Activated B cell treated with CpG ODN at 0.5 μM for 24 hours (primary cell): ENCODE data around the gene FAM98C. TPM values are rescaled to one million over a fixed set of nuclear protein-coding genes. Genes with fewer than 3 reads are reported as not detected.
"Not testable (repeated sequence)": the region's sequence is repeated elsewhere in the genome, so short reads cannot be mapped to it uniquely, and the experiment has no call there.

Experiments
- ATAC-seq: fragments of 200-7000 bp; cut with Tn5 transposase; one replicate; pipeline ENCODE4 v1.10.0; 2021; ENCODE audit warnings: low read depth, mild to moderate bottlenecking, moderate library complexity
- CTCF ChIA-PET: fragments of 350-600 bp; sonication (Branson Sonifier 250); formaldehyde crosslinking; loops from one replicate; lab custom pipeline; 2021; ENCODE audit warnings: antibody characterized with exemption; lab: Charles Lee
- POLR2A ChIA-PET: fragments of 350-600 bp; sonication (Branson Sonifier 250); formaldehyde crosslinking; loops from one replicate; lab custom pipeline; 2021; ENCODE audit warnings: antibody characterized with exemption; lab: Charles Lee
- DNase-seq: peaks from one replicate; pipeline ENCODE4 v3.0.0; 2022
- H3K27ac Mint-ChIP-seq: one replicate; pipeline ENCODE4 v1.8.0; 2020; ENCODE audit warnings: mixed read lengths
- H3K27me3 Mint-ChIP-seq: one replicate; pipeline ENCODE4 v1.8.0; 2021; ENCODE audit warnings: mixed read lengths
- H3K36me3 Mint-ChIP-seq: one replicate; pipeline ENCODE4 v1.8.0; 2021; ENCODE audit warnings: low read depth, mixed read lengths
- H3K4me1 Mint-ChIP-seq: one replicate; pipeline ENCODE4 v1.8.0; 2021; ENCODE audit warnings: mixed read lengths
- H3K4me3 Mint-ChIP-seq: one replicate; pipeline ENCODE4 v1.8.0; 2020; ENCODE audit warnings: mild to moderate bottlenecking, mixed read lengths
- H3K9me3 Mint-ChIP-seq: one replicate; pipeline ENCODE4 v1.8.0; 2020; ENCODE audit warnings: mixed read lengths
- intact Hi-C: fragments of 100-400 bp; cut with micrococcal nuclease; formaldehyde crosslinking; loops from one replicate; pipeline ENCODE4 v1.15.1; 2024
- total RNA-seq: library from RNA; stranded (reverse); gene quantifications from 2 replicates; pipeline ENCODE4 v1.2.3, GENCODE V29; 2022
- TF ChIP-seq, protein P1 (sequence below): fragments of 200-600 bp; IDR thresholded peaks from one replicate; pipeline ENCODE4 v1.8.0; 2022; ENCODE audit warnings: antibody characterized with exemption, mild to moderate bottlenecking

FAM98C gene
- total RNA-seq, 1 donor from 2014 or later, result 40.0 TPM

DNA sequence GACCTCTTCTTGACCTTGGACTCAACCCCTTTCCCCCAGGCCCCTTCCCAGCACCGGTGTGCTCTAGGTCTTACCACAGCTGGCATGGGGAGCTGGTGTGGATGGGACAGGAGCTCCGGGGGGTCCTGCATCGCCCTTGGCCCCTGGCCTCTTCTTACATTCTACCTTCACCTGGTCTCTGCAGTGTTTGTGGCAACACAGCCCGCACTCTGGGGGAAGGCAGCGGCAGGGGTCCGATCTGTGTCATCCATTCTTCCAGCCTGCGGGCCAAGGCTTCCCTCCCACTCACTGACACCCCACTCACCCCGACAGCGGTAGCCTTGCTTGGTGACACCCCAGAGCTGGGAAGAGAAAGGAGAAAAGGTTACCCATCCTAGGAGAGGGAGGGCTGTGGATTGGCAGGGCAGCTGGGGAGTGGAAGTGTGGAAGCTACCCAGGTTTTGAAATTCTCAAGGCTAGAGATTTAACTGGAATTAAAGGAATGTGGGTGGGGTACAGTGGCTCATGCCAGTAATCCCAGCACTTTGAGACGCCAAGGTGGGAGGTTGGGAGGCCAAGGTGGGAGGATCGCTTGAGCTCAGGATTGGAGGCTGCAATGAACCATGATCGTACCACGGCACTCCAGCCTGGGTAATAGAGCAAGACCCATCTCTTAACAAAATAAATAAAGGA is 8.3 kb downstream of the FAM98C start:
- H3K4me1 Mint-ChIP-seq, result no peaks in the 10 kb centered on the region
- ATAC-seq, result no peak
- POLR2A ChIA-PET, result interaction anchor here (0.7 kb wide), 1 partner anchor 8 kb away, joined by 3 read pairs; the partner anchor contains the start of gene FAM98C
- no peaks in the 10 kb centered on the region for H3K9me3 Mint-ChIP-seq
- no peak overlapping the region for H3K4me3 Mint-ChIP-seq
- TF ChIP-seq, protein P1, sequence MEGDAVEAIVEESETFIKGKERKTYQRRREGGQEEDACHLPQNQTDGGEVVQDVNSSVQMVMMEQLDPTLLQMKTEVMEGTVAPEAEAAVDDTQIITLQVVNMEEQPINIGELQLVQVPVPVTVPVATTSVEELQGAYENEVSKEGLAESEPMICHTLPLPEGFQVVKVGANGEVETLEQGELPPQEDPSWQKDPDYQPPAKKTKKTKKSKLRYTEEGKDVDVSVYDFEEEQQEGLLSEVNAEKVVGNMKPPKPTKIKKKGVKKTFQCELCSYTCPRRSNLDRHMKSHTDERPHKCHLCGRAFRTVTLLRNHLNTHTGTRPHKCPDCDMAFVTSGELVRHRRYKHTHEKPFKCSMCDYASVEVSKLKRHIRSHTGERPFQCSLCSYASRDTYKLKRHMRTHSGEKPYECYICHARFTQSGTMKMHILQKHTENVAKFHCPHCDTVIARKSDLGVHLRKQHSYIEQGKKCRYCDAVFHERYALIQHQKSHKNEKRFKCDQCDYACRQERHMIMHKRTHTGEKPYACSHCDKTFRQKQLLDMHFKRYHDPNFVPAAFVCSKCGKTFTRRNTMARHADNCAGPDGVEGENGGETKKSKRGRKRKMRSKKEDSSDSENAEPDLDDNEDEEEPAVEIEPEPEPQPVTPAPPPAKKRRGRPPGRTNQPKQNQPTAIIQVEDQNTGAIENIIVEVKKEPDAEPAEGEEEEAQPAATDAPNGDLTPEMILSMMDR, result no peak
- peaks cover 21% of the 10 kb centered on the region for H3K36me3 Mint-ChIP-seq
- no peaks in the 10 kb centered on the region for H3K27me3 Mint-ChIP-seq
- intact Hi-C loops, result no loop called here
- H3K27ac Mint-ChIP-seq, result no peak overlapping the region
- CTCF ChIA-PET, result no interaction called here
- no peak for DNase-seq

DNA sequence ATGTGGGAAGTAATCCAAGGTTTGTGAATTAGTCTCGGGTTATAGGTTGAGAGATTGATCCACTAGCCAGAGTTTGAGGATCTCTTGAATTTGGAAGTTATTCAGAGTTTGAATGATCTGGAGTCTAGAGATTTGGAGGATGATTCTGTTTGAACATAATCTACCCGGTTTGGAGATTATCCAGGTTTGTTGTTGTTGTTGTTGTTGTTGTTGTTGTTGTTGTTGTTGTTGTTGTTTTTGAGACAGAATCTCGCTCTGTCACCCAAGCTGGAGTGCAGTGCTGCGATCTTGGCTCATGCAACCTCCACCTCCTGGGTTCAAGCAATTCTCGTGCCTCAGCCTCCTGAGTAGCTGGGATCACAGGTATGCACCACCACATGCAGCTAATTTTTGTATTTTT is 9.0 kb downstream of the FAM98C start:
- peaks cover 17% of the 10 kb centered on the region for H3K36me3 Mint-ChIP-seq
- DNase-seq, H3K4me3 Mint-ChIP-seq, H3K4me1 Mint-ChIP-seq, H3K27ac Mint-ChIP-seq, H3K27me3 Mint-ChIP-seq, CTCF ChIA-PET, intact Hi-C loops, H3K9me3 Mint-ChIP-seq, ATAC-seq: not testable (repeated sequence)
- POLR2A ChIA-PET, result interaction anchor here (0.6 to 0.7 kb wide), 2 partner anchors 9 to 197 kb away, joined by 3 read pairs; partner anchors contain the start of gene FAM98C

DNA sequence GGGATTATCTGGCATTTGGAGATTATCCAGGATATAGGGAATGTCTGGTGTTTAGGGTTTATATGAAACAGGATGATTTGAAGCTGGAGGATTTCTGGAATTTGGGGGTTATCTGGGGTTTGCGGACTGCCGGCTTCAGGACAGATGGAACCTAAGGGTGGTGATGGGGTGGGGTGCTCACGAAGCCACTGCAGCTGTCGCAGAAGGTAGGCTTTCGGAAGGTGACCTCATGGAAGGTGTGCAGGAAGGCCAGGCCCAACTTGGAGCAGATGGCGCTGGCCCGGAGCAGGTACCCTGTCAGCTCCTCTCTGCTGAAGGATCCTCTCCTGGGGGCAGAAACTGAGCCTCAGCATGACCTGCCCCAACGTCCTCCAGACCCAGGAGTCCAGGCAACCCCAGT is 9.6 kb downstream of the FAM98C start:
- Mint-ChIP-seq H3K36me3 (peaks cover 12% of the 10 kb centered on the region), H3K4me1 (peaks cover 9% of the 10 kb centered on the region), H3K9me3 (no peaks in the 10 kb centered on the region), H3K27ac (no peak overlapping the region), H3K4me3 (no peak overlapping the region), H3K27me3 (no peaks in the 10 kb centered on the region)
- intact Hi-C loops, result no loop called here
- ChIA-PET CTCF (interaction anchor here (1.2 kb wide), 1 partner anchor 10 kb away, joined by 4 read pairs; the partner anchor contains the start of gene FAM98C), POLR2A (interaction anchor here (0.6 kb wide), 1 partner anchor 198 kb away, joined by 3 read pairs; no protein-coding TSS in a partner anchor)
- ATAC-seq, result no peak
- TF ChIP-seq, protein P1, result no peak
- no peak for DNase-seq

DNA sequence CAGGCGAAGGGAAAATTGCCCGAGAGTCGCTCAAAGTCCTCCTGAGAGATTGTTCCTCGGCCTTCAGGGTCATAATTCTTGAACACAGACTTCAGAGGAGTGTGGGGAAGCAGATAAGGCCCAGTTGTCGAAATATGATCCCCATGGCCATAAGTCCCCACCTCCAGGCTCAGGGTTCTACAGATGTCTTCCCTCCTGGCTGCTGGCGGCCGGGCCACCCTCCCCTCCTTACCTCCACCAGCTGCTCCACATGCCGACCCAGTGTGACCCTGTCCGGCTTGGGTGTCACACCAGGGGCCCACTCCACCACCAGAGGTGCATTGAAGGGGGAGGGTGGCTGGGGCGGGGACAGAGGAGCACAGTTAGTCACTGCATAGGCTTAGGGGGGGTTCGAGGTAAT is 10.1 kb downstream of the FAM98C start:
- no peaks in the 10 kb centered on the region for H3K9me3 Mint-ChIP-seq
- no peak for ATAC-seq

DNA sequence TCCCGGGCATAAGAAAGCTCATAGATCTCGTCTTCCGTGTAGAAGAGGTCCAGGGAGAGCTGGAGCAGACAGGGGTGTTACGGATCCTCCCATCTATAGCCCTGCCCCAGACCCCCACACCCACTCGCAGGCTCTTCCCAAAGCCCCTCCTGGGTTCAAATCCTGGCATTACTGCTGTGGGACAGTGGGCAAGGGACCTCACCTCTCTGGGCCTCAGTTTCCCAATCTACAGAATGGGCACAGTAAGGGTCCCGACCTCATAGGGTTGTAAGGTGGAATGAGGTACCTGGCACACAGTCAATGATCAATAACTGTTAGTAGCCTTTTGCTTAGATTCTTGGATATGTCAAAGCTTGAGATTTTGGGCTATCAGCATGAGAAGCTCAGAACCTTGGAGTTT is 10.5 kb downstream of the FAM98C start:
- H3K27me3 Mint-ChIP-seq, result no peaks in the 10 kb centered on the region
- H3K4me3 Mint-ChIP-seq, result no peak overlapping the region
- intact Hi-C loops, result no loop called here
- H3K27ac Mint-ChIP-seq, result no peak overlapping the region
- TF ChIP-seq, protein P1, result no peak
- H3K36me3 Mint-ChIP-seq, result peaks cover 8% of the 10 kb centered on the region
- no peak for DNase-seq
- ChIA-PET CTCF (interaction anchor here (1.2 to 1.4 kb wide), 2 partner anchors 11 to 39 kb away, joined by 3 to 4 read pairs; partner anchors contain the start of genes FAM98C and PSMD8), POLR2A (no interaction called here)
- no peaks in the 10 kb centered on the region for H3K9me3 Mint-ChIP-seq
- no peak for ATAC-seq
- peaks cover 19% of the 10 kb centered on the region for H3K4me1 Mint-ChIP-seq

More for the DNA sequence above, 10.1 kb downstream of the FAM98C start:
- no peaks in the 10 kb centered on the region for H3K27me3 Mint-ChIP-seq
- intact Hi-C loops, result no loop called here
- CTCF ChIA-PET, result interaction anchor here (1.2 kb wide), 1 partner anchor 10 kb away, joined by 4 read pairs; the partner anchor contains the start of gene FAM98C
- POLR2A ChIA-PET, result no interaction called here
- H3K4me1 Mint-ChIP-seq, result peaks cover 14% of the 10 kb centered on the region
- peaks cover 10% of the 10 kb centered on the region for H3K36me3 Mint-ChIP-seq
- no peak overlapping the region for H3K4me3 Mint-ChIP-seq
- DNase-seq, result no peak
- H3K27ac Mint-ChIP-seq, result no peak overlapping the region
- TF ChIP-seq, protein P1, result no peak
